HepG2 (cell line): Measurements from ENCODE around the gene ZNF48. TPM values are rescaled to one million over a fixed set of nuclear protein-coding genes. Genes with fewer than 3 reads are reported as not detected.

Source experiments
- CBFB ChIP-seq: sonication (generic); formaldehyde crosslinking; IDR thresholded peaks from 2 replicates; pipeline ENCODE4 v1.4.0; 2020; ENCODE audit warnings: missing genetic modification reagents
- KLF12 ChIP-seq: sonication (generic); formaldehyde crosslinking; IDR thresholded peaks from 2 replicates; pipeline ENCODE4 v1.4.0; 2020; ENCODE audit warnings: missing genetic modification reagents, borderline replicate concordance
- MBD4 ChIP-seq: IDR thresholded peaks from 2 replicates; pipeline ENCODE4 v1.6.1; 2012; ENCODE audit warnings: low read length, inconsistent platforms, borderline replicate concordance
- NFE2L1 ChIP-seq: sonication (generic); formaldehyde crosslinking; IDR thresholded peaks from 2 replicates; pipeline ENCODE4 v1.4.0; 2020; ENCODE audit warnings: missing genetic modification reagents, mild to moderate bottlenecking, borderline replicate concordance
- NPAS2 ChIP-seq: sonication (generic); formaldehyde crosslinking; IDR thresholded peaks from 2 replicates; pipeline ENCODE4 v1.8.0; 2022; ENCODE audit warnings: mild to moderate bottlenecking, missing genetic modification reagents, borderline replicate concordance
- REL ChIP-seq: sonication (generic); formaldehyde crosslinking; conservative IDR thresholded peaks from 2 replicates; pipeline ENCODE4 v1.8.0; 2022; ENCODE audit warnings: mild to moderate bottlenecking, missing genetic modification reagents, moderate library complexity
- SMAD1 ChIP-seq: sonication (generic); formaldehyde crosslinking; IDR thresholded peaks from 2 replicates; pipeline ENCODE4 v1.4.0; 2020; ENCODE audit warnings: missing genetic modification reagents, low read depth, mild to moderate bottlenecking, borderline replicate concordance
- STAT5B ChIP-seq: sonication (generic); formaldehyde crosslinking; IDR thresholded peaks from 2 replicates; pipeline ENCODE4 v1.4.0; 2020; ENCODE audit warnings: missing genetic modification reagents
- TAF1 ChIP-seq: sonication (generic); formaldehyde crosslinking; IDR thresholded peaks from 2 replicates; pipeline ENCODE4 v1.4.0; 2020; ENCODE audit warnings: missing genetic modification reagents
- TBX2 ChIP-seq: sonication (generic); formaldehyde crosslinking; IDR thresholded peaks from 2 replicates; pipeline ENCODE4 v1.5.0; 2020; ENCODE audit warnings: missing genetic modification reagents, mild to moderate bottlenecking, borderline replicate concordance
- TRIM24 ChIP-seq: sonication (generic); formaldehyde crosslinking; IDR thresholded peaks from 2 replicates; pipeline ENCODE4 v1.8.0; 2022; ENCODE audit warnings: mild to moderate bottlenecking, missing genetic modification reagents
- XBP1 ChIP-seq: sonication (generic); formaldehyde crosslinking; IDR thresholded peaks from 2 replicates; pipeline ENCODE4 v1.5.0; 2020; ENCODE audit warnings: missing genetic modification reagents
- YEATS4 ChIP-seq: sonication (generic); formaldehyde crosslinking; IDR thresholded peaks from 2 replicates; pipeline ENCODE4 v1.4.0; 2020; ENCODE audit warnings: missing genetic modification reagents, borderline replicate concordance
- ZNF207 ChIP-seq: fragments of 450-650 bp; IDR thresholded peaks from 2 replicates; pipeline ENCODE4 v1.6.1; 2016; ENCODE audit warnings: antibody characterized with exemption, borderline replicate concordance
- ZNF292 ChIP-seq: sonication (generic); formaldehyde crosslinking; IDR thresholded peaks from 2 replicates; pipeline ENCODE4 v1.8.1; 2022; ENCODE audit warnings: mild to moderate bottlenecking, low read depth, missing genetic modification reagents, borderline replicate concordance
- ZNF549 ChIP-seq: sonication (generic); formaldehyde crosslinking; IDR thresholded peaks from 2 replicates; pipeline ENCODE4 v1.5.0; 2020; ENCODE audit warnings: missing genetic modification reagents
- ZNF629 ChIP-seq: sonication (generic); formaldehyde crosslinking; conservative IDR thresholded peaks from 2 replicates; pipeline ENCODE4 v1.5.0; 2020; ENCODE audit warnings: missing genetic modification reagents
- ZNF660 ChIP-seq: sonication (generic); formaldehyde crosslinking; IDR thresholded peaks from 2 replicates; pipeline ENCODE4 v1.5.1; 2020; ENCODE audit warnings: mild to moderate bottlenecking, low read depth, missing genetic modification reagents, borderline replicate concordance
- polyA plus RNA-seq, 8 experiments: library from polyadenylated mRNA; depleted of rRNA in 3 of 8; stranded (reverse) in 7 of 8; unstranded in 1 of 8; fragments of >200 nt; fragmentation: Illumina TruSeq in 4 of 8; extraction: Trizol in 4 of 8; gene quantifications; 2 replicates each; pipeline versions ENCODE4 v1.2.1 to v1.2.3, GENCODE V29; 2011 to 2016; ENCODE audit warnings: low read depth in 4 of 8, missing spikeins in 1 of 8, mixed read lengths in 1 of 8; ENCODE audit not compliant: insufficient read depth in 1 of 8
- total RNA-seq, 5 experiments: library from RNA; depleted of rRNA; stranded (reverse); fragments of >200 nt; fragmentation: Illumina TruSeq; extraction: Trizol; gene quantifications; 2 replicates each; pipeline ENCODE4 v1.2.3, GENCODE V29; 2016; ENCODE audit warnings: low read depth in 1 of 5
- TF ChIP-seq, protein P1 (sequence below): sonication (generic); formaldehyde crosslinking; IDR thresholded peaks from 2 replicates; pipeline ENCODE4 v1.4.0; 2020; ENCODE audit warnings: missing genetic modification reagents
- TF ChIP-seq, protein P2 (sequence below): sonication (generic); formaldehyde crosslinking; conservative IDR thresholded peaks from 2 replicates; pipeline ENCODE4 v1.4.0; 2020; ENCODE audit warnings: mild to moderate bottlenecking, missing genetic modification reagents, moderate library complexity

Gene ZNF48
- total and polyA plus RNA-seq, 2 of the 13 experiments (the other 11 are each of a cell fraction or from before 2014, with no cell fraction given) = 9.9 to 12.3 TPM

DNA sequence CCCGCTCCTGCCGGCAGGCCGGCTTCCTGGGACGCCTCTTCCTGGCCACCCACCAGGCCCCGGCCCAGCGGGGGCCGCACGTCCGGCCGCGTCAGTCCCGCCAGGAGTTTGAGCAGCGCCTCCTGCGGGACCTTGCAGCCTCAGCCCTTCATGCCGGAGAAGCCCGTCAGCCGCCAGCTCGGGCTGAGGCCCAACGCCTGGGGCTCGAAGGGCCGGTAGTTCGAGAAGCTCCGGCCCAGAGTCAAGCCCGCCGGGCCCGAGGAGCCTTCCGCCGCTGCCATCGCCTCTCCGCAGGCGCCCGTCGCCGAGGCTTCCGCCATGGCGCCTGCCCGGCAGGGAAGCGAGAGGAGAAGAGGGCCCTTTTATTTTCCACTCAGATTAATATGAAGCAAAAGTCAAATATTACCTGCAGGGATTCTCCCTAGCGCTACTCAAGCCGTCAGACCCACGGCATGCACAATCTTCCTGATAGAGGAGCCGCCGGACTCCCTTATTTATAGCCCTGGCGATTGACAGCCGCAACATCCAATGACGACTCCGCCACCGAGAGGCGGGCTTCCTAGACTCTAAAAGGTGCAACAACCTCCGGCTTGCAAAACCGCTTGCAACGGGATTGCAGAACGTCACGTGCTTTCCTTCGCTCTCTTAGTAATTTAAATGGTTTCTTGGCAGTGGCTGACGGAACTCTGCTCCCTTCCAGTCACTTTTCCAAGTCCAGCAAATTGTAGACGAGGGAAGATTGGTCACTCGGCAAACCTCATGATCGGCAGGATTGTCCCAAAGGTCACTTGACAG lies 50.4 kb downstream of the ZNF48 start, which contains the start of gene SEPHS2 (continued):
- TF ChIP-seq, protein P1, sequence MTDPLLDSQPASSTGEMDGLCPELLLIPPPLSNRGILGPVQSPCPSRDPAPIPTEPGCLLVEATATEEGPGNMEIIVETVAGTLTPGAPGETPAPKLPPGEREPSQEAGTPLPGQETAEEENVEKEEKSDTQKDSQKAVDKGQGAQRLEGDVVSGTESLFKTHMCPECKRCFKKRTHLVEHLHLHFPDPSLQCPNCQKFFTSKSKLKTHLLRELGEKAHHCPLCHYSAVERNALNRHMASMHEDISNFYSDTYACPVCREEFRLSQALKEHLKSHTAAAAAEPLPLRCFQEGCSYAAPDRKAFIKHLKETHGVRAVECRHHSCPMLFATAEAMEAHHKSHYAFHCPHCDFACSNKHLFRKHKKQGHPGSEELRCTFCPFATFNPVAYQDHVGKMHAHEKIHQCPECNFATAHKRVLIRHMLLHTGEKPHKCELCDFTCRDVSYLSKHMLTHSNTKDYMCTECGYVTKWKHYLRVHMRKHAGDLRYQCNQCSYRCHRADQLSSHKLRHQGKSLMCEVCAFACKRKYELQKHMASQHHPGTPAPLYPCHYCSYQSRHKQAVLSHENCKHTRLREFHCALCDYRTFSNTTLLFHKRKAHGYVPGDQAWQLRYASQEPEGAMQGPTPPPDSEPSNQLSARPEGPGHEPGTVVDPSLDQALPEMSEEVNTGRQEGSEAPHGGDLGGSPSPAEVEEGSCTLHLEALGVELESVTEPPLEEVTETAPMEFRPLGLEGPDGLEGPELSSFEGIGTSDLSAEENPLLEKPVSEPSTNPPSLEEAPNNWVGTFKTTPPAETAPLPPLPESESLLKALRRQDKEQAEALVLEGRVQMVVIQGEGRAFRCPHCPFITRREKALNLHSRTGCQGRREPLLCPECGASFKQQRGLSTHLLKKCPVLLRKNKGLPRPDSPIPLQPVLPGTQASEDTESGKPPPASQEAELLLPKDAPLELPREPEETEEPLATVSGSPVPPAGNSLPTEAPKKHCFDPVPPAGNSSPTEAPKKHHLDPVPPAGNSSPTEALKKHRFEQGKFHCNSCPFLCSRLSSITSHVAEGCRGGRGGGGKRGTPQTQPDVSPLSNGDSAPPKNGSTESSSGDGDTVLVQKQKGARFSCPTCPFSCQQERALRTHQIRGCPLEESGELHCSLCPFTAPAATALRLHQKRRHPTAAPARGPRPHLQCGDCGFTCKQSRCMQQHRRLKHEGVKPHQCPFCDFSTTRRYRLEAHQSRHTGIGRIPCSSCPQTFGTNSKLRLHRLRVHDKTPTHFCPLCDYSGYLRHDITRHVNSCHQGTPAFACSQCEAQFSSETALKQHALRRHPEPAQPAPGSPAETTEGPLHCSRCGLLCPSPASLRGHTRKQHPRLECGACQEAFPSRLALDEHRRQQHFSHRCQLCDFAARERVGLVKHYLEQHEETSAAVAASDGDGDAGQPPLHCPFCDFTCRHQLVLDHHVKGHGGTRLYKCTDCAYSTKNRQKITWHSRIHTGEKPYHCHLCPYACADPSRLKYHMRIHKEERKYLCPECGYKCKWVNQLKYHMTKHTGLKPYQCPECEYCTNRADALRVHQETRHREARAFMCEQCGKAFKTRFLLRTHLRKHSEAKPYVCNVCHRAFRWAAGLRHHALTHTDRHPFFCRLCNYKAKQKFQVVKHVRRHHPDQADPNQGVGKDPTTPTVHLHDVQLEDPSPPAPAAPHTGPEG (CRISPR knock-in tag) = no peak
- TF ChIP-seq ZNF292 (CRISPR knock-in tag) = no peak
- no peak for TF ChIP-seq TRIM24
- TF ChIP-seq NFE2L1 (CRISPR knock-in tag) = no peak
- TF ChIP-seq MBD4 = no peak
- no peak; the same call in 1 of the 2 replicates for TF ChIP-seq XBP1 (CRISPR knock-in tag)
- no peak; the same call in 1 of the 2 replicates for TF ChIP-seq CBFB (CRISPR knock-in tag)
- TF ChIP-seq, protein P2, sequence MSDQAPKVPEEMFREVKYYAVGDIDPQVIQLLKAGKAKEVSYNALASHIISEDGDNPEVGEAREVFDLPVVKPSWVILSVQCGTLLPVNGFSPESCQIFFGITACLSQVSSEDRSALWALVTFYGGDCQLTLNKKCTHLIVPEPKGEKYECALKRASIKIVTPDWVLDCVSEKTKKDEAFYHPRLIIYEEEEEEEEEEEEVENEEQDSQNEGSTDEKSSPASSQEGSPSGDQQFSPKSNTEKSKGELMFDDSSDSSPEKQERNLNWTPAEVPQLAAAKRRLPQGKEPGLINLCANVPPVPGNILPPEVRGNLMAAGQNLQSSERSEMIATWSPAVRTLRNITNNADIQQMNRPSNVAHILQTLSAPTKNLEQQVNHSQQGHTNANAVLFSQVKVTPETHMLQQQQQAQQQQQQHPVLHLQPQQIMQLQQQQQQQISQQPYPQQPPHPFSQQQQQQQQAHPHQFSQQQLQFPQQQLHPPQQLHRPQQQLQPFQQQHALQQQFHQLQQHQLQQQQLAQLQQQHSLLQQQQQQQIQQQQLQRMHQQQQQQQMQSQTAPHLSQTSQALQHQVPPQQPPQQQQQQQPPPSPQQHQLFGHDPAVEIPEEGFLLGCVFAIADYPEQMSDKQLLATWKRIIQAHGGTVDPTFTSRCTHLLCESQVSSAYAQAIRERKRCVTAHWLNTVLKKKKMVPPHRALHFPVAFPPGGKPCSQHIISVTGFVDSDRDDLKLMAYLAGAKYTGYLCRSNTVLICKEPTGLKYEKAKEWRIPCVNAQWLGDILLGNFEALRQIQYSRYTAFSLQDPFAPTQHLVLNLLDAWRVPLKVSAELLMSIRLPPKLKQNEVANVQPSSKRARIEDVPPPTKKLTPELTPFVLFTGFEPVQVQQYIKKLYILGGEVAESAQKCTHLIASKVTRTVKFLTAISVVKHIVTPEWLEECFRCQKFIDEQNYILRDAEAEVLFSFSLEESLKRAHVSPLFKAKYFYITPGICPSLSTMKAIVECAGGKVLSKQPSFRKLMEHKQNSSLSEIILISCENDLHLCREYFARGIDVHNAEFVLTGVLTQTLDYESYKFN (CRISPR knock-in tag) = peak; percentile 68
- no peak for TF ChIP-seq ZNF549 (CRISPR knock-in tag)
- TF ChIP-seq NPAS2 (CRISPR knock-in tag) = no peak
- TF ChIP-seq YEATS4 (CRISPR knock-in tag) = no peak; the same call in 1 of the 2 replicates
- TF ChIP-seq ZNF660 (CRISPR knock-in tag) = 0 out of 2 replicates have a peak, but pooled peaks have one; percentile 40
- 0 out of 2 replicates have a peak, but pooled peaks have one; percentile 2 for TF ChIP-seq ZNF629 (CRISPR knock-in tag)
- TF ChIP-seq STAT5B (CRISPR knock-in tag) = no peak
- peak; percentile 41; the same call in 1 of the 2 replicates for TF ChIP-seq TBX2 (CRISPR knock-in tag)
- no peak for TF ChIP-seq KLF12
- TF ChIP-seq ZNF207 = no peak
- 0 out of 2 replicates have a peak, but pooled peaks have one; percentile 18 for TF ChIP-seq SMAD1 (CRISPR knock-in tag)
- TF ChIP-seq REL (CRISPR knock-in tag) = no peak
- TF ChIP-seq TAF1 (CRISPR knock-in tag) = peak; percentile 86
